Breast epithelium (tissue), 4 donors: Measurements from ENCODE around the gene GTF2IRD1. TPM values are rescaled to one million over a fixed set of nuclear protein-coding genes. Genes with fewer than 3 reads are reported as not detected.

Experiments
- DNase-seq, 2 donors: peaks; one replicate each; pipeline ENCODE4 v3.0.0-alpha.2; 2019; ENCODE audit warnings: low spot score in 2 of 2
- H3K27ac ChIP-seq, 2 donors: fragments of 200-600 bp; sonication (generic) in 1 of 2; one replicate each; pipeline ENCODE4 v1.5.1; 2016 to 2019; ENCODE audit warnings: mild to moderate bottlenecking in 1 of 2
- H3K27me3 ChIP-seq, 2 donors: fragments of 200-600 bp; sonication (generic) in 1 of 2; one replicate each; pipeline versions ENCODE4 v1.5.1 to v1.6.0; 2017 to 2019; ENCODE audit warnings: control low read depth in 1 of 2, mild to moderate bottlenecking in 1 of 2
- H3K36me3 ChIP-seq: fragments of 200-600 bp; one replicate; pipeline ENCODE4 v1.5.1; 2019
- H3K4me1 ChIP-seq, 2 donors: fragments of 200-600 bp; sonication (generic); one replicate each; pipeline ENCODE4 v1.5.1; 2016 to 2019; ENCODE audit warnings: control low read depth in 1 of 2
- H3K4me3 ChIP-seq, 3 donors: fragments of 200-600 bp; sonication (generic); 1 replicate in 2 of 3; 2 replicates in 1 of 3; pipeline ENCODE4 v1.5.1; 2016 to 2019; ENCODE audit warnings: mild to moderate bottlenecking in 3 of 3, moderate library complexity in 2 of 3
- H3K9me3 ChIP-seq, 2 donors: fragments of 200-600 bp; sonication (generic) in 1 of 2; one replicate each; pipeline ENCODE4 v1.5.1; 2016 to 2019; ENCODE audit warnings: control low read depth in 1 of 2
- CTCF ChIP-seq, 3 donors: fragments of 450-650 bp; IDR thresholded peaks; one replicate each; pipeline ENCODE4 v1.5.1; 2016 to 2017; ENCODE audit warnings: antibody characterized with exemption in 3 of 3, mild to moderate bottlenecking in 3 of 3, moderate library complexity in 3 of 3
- POLR2A ChIP-seq: fragments of 450-650 bp; IDR thresholded peaks from one replicate; pipeline ENCODE4 v1.6.1; 2016; ENCODE audit warnings: antibody characterized with exemption, mild to moderate bottlenecking, moderate library complexity
- POLR2AphosphoS5 ChIP-seq, 3 donors: sonication (generic); formaldehyde crosslinking; IDR thresholded peaks; one replicate each; pipeline ENCODE4 v1.6.1; 2017; ENCODE audit warnings: antibody characterized with exemption in 3 of 3
- intact Hi-C: fragments of 100-400 bp; cut with DNase I; formaldehyde crosslinking; loops from one replicate; pipeline ENCODE4 v1.15.1; 2023; ENCODE audit warnings: low total_unique reads
- total RNA-seq, 3 donors: library from RNA; depleted of rRNA; stranded (reverse); fragments of >200 nt; gene quantifications; one replicate each; pipeline ENCODE4 v1.1.0, GENCODE V29; 2016

GTF2IRD1 gene
- total RNA-seq, 3 donors from 2014 or later = 11.0 to 18.7 (median 12.5) TPM

DNA sequence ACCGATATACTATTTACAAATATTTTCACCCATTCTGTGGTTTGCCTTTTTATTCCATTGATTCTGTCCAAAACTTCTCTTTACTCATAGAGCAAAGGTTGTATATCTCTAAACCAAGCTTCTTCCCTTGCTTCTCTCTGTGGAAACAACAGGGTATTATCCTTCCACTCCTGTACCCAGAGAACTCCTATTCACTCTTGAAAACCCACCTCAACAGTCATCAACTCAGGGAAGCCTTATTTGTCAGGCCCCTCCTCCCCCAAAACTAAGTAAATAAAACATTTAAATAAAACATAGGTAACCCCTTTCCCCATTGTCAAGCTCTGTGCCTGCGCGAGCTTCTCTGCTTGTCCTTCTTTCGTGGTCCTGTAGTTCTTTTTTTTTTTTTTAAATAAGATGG lies 44.6 kb downstream of the GTF2IRD1 start:
- DNase-seq = no peak
- Histone ChIP-seq H3K36me3 (no peaks in the 10 kb centered on the region), H3K4me3 (no peak overlapping the region), H3K27me3 (no peaks in the 10 kb centered on the region), H3K27ac (no peak overlapping the region), H3K4me1 (no peaks in the 10 kb centered on the region), H3K9me3 (no peaks in the 10 kb centered on the region)
- intact Hi-C loops = no loop called here
- TF ChIP-seq CTCF (IDR thresholded peaks at IDR 0.05) (no peak), POLR2AphosphoS5 (IDR thresholded peaks at IDR 0.05) (no peak), POLR2A (no peak)

DNA sequence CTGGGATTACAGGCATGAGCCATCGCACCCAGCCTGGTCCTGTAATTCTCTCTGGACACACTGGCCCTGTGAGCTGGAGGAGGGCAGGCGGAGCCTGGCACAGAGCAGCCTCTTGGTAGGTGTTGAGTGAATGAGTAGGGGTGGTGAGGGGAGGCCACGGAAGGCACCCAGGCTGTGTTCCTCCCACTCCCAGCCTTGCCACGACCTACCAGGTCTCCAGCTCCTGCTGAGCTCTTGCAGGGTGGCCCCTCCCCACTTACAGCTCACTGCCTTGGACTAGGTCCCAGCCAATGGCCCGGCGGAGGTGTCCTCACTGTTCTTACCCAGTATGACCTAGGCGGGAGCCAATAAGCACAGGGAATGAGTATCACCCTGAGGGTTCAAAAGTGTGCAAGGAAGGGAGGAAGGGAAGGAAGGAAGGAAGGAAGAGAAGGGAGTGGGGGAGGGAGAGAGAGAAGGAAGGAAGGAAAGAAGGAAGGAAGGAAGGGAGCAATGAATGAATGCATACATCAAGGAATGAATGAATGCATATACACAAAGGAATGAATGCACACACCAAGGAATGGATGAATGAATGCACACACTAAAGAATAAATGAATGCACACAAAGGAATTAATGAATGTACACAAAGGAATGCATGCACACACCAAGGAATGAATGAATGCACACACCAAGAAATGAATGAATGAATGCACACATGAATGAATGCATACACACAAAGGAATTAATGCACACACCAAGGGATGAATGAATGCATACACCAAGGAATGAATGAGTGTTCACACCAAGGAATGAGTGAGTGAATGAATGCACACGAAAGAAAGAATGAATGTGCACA lies 45.5 kb downstream of the GTF2IRD1 start:
- no peak for DNase-seq
- no peaks in the 10 kb centered on the region for H3K9me3 ChIP-seq
- TF ChIP-seq CTCF (IDR thresholded peaks at IDR 0.05) (no peak), POLR2A (no peak), POLR2AphosphoS5 (IDR thresholded peaks at IDR 0.05) (no peak)
- no peak overlapping the region for H3K27ac ChIP-seq
- no peaks in the 10 kb centered on the region for H3K27me3 ChIP-seq
- H3K4me3 ChIP-seq = no peak overlapping the region
- no peaks in the 10 kb centered on the region for H3K4me1 ChIP-seq
- H3K36me3 ChIP-seq = no peaks in the 10 kb centered on the region
- intact Hi-C loops = no loop called here

DNA sequence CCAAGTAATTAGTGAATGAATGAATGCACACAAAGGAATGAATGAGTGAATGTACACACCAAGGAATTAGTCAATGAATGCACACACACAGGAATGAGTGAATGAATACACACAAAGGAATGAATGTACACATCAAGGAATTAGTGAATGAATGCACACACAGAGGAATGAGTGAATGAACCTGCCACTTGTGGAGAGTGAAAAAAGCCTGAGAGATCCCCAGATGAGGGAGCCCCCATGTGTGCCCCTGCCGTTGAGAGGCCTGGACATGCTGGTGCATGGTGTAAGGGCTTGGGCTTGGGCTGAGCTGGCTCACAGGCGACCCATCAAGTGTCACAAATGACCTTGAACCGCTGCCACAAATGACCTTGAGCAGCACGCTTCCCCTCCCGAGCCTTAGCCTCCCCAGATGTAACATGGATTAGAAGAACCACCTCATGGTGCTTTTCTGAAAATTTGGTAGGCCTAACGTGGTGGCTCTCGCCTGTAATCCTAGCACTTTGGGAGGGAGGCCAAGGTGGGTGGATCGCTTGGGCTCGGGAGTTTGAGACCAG lies 46.2 kb downstream of the GTF2IRD1 start:
- H3K36me3 ChIP-seq = no peaks in the 10 kb centered on the region
- H3K4me1 ChIP-seq = no peaks in the 10 kb centered on the region
- no peak for DNase-seq
- H3K27ac ChIP-seq = no peak overlapping the region
- intact Hi-C loops = no loop called here
- TF ChIP-seq CTCF (IDR thresholded peaks at IDR 0.05) = no peak
- no peak for TF ChIP-seq POLR2A
- no peak for TF ChIP-seq POLR2AphosphoS5 (IDR thresholded peaks at IDR 0.05)
- no peak overlapping the region for H3K4me3 ChIP-seq
- no peaks in the 10 kb centered on the region for H3K27me3 ChIP-seq
- no peaks in the 10 kb centered on the region for H3K9me3 ChIP-seq

DNA sequence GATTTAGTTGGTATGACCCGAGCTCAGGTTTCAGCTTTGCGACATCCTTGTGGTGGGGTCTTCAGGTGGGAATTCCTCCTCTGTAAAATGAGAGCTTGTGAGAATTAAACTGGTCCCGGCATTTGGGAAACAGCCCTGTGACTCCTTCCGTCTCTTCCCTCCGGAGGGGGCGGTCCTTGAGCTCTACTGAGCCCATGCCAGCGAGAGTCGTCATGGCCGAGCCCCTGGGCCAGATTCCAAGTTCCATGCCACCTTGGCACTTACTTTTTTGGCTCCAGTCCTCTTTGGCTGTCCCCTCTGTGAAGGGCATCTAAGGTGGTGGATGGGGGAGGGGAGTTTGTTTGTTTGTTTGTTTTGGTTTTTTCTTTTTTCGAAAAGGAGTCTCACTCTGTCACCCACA lies 47.6 kb downstream of the GTF2IRD1 start:
- no peaks in the 10 kb centered on the region for H3K9me3 ChIP-seq
- H3K27me3 ChIP-seq = no peaks in the 10 kb centered on the region
- intact Hi-C loops = no loop called here
- DNase-seq = peak; percentile 83 to 90
- no peaks in the 10 kb centered on the region for H3K4me1 ChIP-seq
- TF ChIP-seq POLR2AphosphoS5 (IDR thresholded peaks at IDR 0.05) = peak in 1 of 3 donors; percentile 60
- no peak for TF ChIP-seq POLR2A
- H3K4me3 ChIP-seq = peak overlapping the region in 2 of 3 donors; percentile 22 to 41
- H3K36me3 ChIP-seq = no peaks in the 10 kb centered on the region
- peak overlapping the region; percentile 70 to 83 for H3K27ac ChIP-seq

- Histone ChIP-seq H3K4me1 (no peaks in the 10 kb centered on the region), H3K27me3 (no peaks in the 10 kb centered on the region), H3K36me3 (no peaks in the 10 kb centered on the region), H3K4me3 (no peak overlapping the region), H3K27ac (peak overlapping the region; percentile 57 to 83), H3K9me3 (no peaks in the 10 kb centered on the region)
- intact Hi-C loops = no loop called here
- DNase-seq = peak; percentile 71 to 82
- no peak for TF ChIP-seq POLR2A
- peak in 1 of 3 donors; percentile 17 for TF ChIP-seq POLR2AphosphoS5 (IDR thresholded peaks at IDR 0.05)
- peak in 1 of 3 donors; percentile 30 for TF ChIP-seq CTCF (IDR thresholded peaks at IDR 0.05)
Observed at GRCh38 chr7:74502216-74502891, 48.6 kb downstream of the GTF2IRD1 start.
